ENCODE data around the gene TTC39C. TPM values are rescaled to one million over a fixed set of nuclear protein-coding genes. Genes with fewer than 3 reads are reported as not detected.
"Not testable (repeated sequence)": the region's sequence is repeated elsewhere in the genome, so short reads cannot be mapped to it uniquely, and the experiment has no call there.

Gene TTC39C
- total RNA-seq, 1 donor from 2014 or later = 42.6 TPM

DNA sequence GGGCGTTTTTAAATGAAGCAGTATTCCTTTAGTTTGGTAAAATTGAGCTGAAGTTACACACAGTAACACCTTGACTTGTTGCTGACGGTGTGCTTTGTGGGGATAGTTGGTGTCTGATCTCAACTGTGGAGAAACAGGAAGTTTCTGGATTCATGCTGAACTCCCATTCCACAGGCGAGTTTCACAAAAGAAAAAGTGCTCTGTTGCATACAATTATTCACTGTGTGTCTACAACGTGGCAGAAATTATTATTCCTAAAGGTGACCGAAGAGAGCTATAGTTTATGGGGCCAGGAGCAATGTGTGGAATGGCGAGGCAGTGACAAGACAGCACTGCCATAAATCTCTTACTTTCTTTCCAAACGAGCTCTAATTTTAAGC is 123.8 kb downstream of the TTC39C start:
- DNase-seq = no peak

DNA sequence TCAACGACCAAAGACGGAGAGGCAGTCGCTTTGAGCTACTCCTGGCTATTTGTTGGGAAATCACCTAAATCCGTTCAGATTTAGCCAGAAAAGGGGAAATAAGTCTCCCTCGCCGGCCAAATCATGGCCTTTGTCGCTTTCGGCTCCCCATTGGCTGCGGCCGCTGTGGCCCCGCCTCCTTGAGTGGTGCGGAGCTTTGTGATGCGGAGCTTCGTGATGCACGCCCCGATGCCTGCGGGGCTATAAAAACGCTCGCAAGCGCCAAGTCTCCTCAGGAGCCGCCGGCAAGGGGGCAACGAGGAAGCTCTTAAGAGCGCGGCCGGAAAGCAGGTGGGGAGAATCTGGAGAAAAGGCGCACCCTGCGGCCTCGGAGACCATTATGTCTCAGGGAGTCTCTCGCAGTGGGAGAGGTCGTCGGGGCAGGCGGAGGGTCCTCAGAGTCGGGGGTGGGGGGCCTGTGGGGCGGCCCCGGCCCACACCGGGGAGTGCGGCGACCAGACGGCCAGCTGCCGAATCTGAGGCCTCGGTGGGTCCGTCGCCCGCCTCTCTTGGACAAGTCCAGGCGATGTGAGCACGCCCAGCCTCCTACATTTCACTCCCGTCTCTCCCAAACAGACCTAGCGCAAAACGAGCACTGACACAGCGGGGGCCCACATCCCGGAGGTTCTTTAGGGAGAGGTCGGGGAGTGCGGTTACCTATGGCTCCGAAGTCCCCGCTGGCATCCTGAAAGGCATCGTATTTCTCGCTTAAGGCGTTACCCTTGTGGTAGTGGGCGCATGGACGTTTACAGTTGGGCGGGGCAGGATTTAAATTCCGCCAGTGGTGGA is 124.4 kb downstream of the TTC39C start, which contains the start of gene CABYR:
CABYR (plus strand) TSS at position 274 of the 828 bp plus-strand sequence. CDS start 4,053 bp downstream, outside the sequence.
- DNase-seq = peak; percentile 64

DNA sequence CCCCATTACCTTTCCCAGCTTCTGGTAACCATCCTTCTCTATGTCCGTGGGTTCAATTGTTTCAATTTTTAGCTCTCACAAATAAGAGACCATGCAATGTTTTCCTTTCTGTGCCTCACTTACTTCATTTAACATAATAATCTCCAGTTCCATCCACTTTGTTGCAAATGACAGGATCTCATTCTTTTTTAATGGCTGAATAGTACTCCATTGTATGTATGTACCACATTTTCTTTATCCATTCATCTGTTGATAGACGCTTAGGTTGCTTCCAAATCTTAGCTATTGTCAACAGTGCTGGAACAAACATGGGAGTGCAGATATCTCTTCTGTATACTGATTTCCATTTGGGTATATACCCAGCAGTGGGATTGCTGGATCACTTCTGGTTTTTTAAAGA is 126.1 kb downstream of the TTC39C start:
- DNase-seq = no peak

DNA sequence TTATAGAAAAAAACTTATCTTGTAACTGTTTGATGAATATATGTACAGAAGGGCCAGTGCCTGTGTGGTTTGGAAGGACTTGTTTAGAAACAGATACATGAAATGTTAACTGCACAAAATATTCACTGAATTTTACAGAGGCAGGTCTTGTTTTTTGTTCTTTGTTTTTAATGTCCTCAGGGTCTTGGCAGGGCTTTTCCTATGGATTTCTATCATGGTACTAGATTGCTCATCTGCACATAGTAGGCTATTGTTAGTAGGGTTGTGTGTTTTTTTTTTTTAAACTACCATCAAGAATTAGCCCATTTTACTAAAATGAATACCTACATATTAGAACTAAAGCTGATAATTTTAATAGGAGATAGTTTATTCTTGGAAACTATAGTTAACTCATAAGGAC is 127.8 kb downstream of the TTC39C start:
- DNase-seq = no peak

DNA sequence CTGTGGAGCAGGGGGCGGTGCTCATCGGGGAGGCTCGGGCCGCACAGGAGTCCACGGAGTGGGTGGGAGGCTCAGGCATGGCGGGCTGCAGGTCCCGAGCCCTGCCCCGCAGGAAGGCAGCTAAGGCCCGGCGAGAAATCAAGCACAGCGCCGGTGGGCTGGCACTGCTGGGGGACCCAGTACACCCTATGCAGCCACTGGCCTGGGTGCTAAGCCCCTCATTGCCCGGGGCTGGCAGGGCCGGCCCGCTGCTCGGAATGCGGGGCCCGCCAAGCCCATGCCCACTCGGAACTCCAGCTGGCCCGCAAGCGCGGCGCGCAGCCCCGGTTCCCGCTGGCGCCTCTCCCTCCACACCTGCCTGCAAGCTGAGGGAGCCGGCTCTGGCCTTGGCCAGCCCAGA is 135.0 kb downstream of the TTC39C start:
- not testable (repeated sequence) for DNase-seq

DNA sequence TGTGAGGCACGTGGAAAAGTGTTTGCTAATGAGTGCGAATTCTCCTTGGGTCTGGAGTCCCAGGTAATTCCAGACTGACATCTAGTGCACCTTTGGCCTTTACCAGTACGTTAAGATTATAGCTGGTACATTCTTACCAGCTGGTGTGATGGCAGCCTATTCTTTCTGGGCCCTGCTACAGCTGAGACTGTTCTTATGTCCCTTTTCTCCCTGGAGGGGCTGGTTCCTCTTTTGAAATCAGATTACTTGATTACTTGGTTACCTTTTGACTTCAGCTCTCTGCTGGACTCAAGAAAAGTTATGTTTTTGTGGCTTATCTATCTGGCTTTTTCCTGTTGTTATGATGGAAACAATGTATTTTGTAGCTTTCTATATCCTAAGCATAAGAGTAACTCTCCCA is 138.8 kb downstream of the TTC39C start:
- no peak for DNase-seq

DNA sequence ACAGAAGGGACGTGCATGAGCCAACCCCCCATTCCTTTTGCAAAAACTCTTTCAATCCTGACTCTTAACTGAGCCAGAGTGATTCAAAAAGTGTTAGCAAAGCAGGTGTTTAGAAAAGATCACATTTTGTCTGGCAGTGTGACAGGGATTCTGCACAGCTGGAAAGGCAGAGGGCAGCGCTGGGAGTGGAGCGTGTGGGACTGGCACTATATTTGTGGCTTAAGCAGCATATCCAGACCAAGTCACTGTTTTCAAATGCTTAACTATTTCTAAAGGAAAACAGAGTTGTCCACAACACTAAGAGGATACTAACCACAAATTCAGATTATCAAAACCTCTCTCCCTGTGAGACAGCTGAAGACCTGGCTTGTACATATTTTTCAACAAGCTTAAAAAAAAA is 143.3 kb downstream of the TTC39C start:
- no peak for DNase-seq

DNA sequence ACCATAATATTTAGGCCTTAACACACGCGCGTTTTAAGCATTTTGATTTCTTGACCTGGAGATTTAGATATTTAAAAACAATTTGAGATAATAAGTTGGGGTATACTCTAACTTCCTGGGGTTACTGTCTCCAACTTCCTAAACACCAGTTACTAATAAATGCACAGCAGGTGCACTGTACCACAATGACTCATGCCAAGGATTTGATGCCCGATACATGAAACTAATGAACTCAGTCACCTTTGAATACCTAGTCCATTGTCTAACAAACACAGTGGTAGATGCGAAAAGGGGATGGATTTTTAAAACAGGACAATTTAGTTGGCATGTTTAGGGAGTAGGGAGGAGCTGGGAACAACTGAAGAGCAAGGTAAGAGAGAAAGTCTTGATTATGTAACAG is 145.5 kb downstream of the TTC39C start:
- DNase-seq = no peak

DNA sequence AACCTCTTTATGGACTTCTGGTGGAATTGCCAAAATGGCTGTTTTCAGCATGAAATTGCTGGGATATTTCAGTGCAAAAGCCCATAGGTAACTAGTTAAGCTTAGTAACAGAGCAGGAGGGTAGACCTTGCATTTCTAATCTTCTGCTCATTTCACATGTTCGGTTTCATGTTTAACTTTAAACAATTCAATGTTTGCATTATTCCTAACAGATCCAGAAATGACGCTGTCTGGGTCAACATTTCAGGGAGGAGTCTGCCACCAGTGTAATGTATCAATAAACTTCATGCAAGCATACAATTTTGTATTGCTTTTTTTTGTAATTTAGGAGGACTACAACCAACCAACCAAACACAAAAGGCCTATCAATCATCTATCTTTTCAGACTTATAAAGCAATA is 146.8 kb downstream of the TTC39C start:
- no peak for DNase-seq

DNA sequence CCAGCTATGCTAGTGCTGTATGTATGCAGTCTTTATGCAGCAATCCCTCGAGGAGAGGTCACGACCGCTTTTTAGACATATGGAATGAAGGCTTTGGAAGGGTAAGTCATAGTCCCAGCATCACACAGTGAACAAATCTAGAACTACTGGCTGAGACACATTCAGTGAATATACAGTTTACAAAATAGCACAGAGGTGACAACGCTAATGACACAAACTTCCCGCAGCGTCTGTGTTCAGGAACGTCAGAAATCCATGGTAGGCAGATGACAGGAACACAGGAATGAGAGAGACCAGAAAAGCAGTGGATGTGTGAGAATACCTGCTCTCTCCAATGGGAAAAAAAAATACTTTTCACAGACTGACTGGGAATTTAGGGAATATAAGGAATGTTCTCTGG is 153.9 kb downstream of the TTC39C start:
- DNase-seq = no peak

DNA sequence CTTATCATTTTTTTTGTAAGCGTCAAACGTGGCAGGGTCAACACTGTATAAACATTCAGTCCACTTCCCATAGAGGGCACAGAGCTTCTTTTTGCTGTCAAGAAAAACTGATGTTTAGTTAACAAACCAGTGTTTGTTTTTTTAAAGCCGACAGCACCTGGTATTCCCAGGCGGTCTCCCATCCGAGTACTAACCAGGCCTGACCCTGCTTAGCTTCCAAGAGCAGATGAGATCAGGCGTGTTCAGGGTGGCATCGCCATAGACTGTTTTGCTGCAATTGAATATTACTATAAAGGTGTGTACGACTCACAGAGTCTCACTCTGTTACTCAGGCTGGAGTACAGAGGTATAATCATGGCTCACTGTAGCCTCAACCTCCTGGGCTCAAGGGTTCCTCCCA is 155.8 kb downstream of the TTC39C start:
- no peak for DNase-seq

DNA sequence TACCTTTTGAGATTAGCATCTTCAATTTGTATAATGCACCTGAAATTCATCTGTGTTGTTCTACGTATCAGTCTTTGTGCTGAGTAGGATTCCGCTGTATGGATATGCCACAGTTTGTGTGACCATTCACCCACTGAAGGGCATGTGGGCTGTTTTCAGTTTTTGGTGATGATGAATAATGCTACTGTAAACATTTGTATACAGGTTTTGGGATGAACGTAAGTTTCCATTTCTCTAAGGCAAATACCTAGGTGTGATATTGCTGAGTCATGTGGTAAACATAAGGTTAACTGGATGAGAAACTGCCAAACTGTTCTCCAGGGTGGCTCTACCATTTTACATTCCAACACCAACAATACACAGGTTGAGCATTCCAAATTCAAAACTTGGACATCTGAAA is 159.4 kb downstream of the TTC39C start:
- DNase-seq = no peak

DNA sequence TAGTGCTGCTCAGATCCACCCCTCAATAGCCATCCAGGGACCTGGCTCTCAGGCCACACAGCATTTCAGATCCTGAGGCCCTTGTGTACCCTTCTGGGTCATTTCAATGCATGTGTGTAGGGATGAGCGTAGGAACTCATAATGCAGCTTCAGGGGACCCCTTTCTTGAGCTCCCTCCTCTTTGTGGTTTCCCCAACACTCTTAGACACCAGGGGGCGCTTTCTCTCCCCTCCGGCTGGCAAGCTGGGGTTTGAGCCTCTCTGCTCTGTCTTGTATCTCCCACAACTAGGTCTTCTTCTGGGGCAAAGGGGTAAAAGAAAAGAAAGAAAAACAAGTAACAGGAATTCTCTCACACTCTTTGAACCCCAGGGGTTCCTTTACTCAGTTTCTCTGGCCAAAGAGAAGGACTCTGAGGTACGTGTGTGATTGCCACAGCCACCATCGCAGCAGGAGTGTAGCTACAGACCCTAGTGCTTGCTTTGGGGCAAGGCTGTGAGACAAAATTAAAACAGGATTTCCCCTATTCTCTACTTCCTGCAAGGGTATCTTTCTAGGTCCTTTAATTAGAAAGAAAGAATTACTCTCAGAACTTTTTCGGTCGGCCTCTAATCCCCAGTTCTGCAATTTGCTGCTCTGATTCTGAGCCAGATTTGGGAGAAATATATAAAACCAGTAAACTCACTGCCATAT is 162.3 kb downstream of the TTC39C start:
- no peak for DNase-seq

DNA sequence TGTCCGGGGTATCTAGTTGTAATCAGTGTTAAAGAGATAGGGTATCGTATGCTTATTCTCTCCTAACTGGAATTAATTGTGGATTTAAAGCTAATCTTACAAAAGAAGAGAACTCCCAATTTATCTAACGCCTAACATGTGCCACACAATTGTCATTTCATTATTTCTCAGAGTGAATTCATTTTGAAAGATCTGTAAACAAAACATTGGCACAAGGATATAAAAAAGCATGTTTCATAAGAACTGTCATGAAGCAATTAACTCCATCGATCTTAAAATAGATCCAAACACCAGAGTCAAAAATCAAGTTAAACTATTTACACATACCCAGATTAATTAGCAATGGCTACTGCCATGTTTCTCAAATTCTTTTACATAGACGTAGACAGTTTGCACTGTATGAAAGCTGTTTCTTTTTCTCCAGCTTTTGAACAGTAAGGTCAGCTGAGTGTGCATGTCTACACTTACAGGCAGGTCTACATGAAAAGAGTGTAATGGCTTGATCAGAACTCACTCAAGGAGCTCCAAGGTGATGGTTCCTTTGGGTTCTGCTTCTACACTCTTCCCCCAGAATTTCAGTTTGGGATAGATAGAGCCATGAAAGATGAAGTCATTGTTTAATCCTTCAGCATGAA is 163.1 kb downstream of the TTC39C start:
- peak; percentile 28 for DNase-seq

DNA sequence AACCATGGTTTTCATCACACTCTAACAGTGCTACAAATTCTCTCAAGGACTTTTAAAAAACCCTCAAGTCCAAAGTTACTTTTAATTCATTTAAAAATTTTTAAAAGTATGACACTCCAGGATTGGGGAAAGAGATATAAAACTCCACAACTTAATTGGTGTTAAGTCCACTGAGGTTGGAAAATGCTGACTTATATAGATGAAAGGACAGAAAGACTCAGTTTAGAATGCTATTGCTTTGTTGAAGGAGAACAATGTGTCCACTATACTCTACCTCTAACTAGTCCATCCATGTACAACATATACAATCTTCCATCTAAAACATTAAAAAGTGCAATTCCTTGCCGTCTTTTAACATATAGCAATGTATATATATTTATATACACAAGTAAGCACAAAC is 165.5 kb downstream of the TTC39C start:
- no peak for DNase-seq

DNA sequence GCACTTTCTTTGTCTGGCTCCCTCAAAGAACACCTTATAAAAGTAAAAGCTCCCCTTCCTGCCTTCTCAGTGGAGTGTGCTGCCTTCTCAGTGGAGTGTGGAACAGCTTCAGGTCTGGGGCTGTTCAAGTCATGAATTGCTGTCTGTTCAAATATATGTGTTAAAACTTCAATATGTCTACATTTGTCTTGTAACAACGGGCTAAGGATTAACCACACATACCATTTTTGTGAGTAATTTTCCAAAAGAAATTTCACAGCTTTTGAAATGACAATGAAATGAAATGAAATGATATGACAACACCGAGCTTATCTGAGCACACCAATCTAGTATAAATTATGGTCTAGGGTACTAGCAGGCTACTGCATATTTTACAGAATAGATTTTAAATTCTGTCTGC is 167.3 kb downstream of the TTC39C start:
- no peak for DNase-seq

Small RNAs within 50 kb of the gene (small RNA-seq; reads per million reads assigned to genes)
- gene RF00017 (ENCODE audit: low replicate concordance) = not detected
- not detected for gene RNA5SP452 (ENCODE audit: low replicate concordance)
- gene RNU5A-6P (ENCODE audit: low replicate concordance) = 7.7 reads per million, percentile 92 among the genes with 10 or more reads in this experiment

Other genes starting within 250 kb of the TTC39C start
- gene CABYR, start 124.3 kb downstream of the TTC39C start, total RNA-seq = 2.9 TPM

Data from skin of body (tissue), 3 donors.